Stimulated activated CD4-positive, alpha-beta T cell treated with anti-CD3 and anti-CD28 coated beads, TNF-alpha, amount 100 ng/mL, for 24 hours (primary cell): ENCODE measurements around the gene ST13.
"Not testable (repeated sequence)": the region's sequence is repeated elsewhere in the genome, so short reads cannot be mapped to it uniquely, and the experiment has no call there.

Source experiments
- DNase-seq, 3 experiments: peaks; one replicate each; pipeline ENCODE4 v3.0.0-alpha.2; 2020; ENCODE audit warnings: low read depth in 3 of 3

ST13 gene

DNA sequence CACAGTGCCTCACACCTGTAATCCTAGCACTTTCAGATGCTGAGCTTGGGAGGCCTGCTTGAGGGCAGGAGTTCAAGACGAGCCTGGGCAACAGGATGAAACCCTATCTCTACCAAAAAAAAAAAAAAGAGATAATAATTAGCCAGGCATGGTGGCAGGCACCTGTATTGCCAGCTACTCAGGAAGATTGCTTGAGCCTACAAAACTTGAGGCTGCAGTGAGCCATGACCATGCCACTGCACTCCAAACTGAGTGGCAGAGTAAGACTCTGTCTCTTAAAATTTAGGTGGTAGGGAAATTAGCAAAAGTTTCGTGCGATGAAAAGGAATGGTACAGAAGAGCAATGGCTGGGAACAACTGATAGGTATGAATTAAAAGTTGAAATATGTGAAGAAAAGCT, 18.0 kb downstream of the ST13 start:
- DNase-seq, result no peak

DNA sequence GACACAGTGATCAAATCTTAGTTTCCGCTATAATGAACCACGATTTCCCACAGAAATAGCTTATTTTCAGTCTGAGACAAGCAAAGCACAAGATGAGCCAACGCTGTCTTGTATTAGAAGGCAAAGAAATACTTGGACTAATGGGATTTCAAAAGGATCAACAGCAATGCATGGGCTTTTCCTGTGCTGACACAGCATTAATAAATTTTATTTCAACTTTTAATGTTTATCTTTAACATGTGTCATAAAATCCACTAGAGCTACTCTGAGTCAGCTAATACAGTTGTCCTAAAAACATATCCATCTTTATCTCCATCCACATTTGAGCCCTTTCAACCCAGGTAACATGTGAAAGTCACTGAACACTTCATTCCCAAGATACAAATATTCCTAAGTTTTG, 21.8 kb downstream of the ST13 start:
- DNase-seq, result no peak

DNA sequence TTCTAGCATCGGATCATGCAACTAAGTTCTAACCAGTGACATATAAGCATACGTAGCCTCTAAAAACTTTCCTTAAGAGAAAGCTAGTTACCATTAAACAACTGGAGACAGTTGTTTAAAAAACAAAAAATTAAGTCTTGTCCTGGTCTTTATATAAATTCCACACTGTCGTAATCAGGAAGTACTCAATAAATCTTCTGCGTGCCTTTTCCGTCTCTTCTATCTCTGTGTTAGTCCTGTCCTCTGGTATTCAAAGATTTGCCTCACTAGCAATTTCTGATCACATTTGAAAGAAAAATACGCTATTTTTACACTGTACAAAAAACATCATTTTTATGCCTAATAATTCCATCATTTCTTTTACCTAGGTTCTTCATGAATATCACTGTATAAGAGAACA, 27.3 kb downstream of the ST13 start:
- DNase-seq, result no peak

DNA sequence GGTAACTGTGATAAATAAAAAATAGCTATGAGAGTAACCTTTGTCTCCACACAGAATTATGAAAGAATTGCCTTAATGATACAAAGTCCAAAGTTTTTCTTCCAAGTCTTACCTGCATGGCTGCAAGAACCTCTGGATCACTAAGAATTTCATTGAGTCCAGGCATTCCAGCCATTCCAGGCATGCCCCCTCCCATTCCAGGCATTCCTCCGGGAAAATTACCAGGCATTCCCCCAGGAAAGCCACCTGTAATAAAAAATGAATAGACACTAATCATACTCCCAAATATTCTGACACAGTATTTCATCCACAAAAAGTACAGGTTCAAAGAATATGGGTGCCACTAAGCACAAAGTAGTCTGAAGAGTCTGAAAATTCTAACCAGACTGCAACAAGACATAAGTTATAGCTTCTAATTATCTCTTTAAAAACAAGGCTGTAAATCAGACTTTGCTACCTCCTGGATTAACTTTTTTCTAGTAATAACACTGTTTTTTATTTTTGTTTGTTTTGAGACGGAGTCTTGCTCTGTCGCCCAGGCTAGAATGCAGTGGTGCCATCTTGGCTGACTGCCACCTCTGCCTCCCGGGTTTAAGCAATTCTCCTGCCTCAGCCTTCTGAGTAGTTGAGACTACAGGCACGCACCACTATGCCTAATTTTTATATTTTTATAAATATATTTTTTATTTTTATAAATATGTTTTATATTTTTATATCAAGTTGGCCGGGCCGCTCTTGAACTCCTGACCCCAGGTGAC, 29.3 kb downstream of the ST13 start:
- DNase-seq, result no peak

DNA sequence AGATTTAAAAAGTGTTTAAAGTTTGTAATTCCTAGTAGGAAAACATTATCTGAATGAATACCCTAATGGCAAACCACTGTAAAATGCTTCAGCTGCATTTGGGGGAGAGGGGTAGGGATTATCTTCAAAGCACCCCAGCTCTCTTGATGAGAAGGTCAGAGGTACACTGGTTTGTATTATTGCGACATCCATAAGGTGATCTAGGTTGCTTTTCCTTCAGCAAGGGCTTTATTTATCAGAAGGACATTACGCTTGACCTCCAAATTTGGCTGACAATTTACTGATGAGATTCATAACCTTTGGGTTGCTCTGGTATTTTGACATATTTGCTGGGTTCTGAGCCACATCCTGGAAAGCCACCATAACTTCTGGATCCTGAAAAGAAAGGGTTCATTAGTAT, 30.1 kb downstream of the ST13 start:
- not testable (repeated sequence) for DNase-seq

DNA sequence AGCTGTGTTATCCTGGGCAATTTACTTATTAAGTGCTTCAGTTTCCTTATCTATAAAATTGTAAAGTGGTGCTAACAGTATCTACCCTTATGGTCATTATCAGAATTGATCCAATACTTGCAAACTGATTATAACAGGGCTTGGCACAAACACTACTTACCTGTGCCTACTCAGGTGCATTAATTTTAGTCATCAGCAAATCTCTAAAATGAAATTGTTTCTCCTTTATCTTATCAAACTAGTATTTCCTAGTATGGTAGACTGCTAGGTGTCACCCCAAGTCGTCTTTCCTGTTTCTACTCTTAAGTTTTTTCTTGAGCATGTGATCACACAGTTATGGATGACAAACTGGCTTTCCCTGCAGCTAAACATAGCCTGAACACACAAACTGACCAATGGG, 33.0 kb downstream of the ST13 start:
- no peak for DNase-seq

DNA sequence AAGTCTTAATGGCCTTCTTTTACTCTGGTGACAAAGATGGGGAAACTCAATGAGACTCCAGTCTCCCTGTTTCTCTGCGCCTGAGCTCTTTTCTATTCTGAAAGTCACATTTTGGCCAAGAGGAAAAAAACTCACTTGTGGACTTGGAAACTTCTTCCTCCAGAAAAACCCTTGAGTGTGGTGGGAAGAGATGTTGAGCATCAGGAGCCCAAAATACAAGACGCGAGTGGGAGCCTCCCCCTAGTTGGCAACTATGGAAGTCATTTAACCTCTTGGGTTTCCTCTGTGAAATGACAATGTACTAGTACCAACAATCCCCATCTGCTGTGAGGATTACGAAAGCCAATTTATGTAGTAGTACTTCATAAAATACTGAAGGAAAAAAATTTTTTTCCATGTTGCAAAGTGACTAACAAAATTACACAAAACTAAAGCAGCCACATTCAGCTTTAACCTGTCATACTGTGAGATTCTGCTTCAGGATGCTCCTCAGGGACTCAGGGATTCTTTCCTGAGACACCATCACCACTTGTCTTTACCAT, 36.8 kb downstream of the ST13 start:
- no peak for DNase-seq

DNA sequence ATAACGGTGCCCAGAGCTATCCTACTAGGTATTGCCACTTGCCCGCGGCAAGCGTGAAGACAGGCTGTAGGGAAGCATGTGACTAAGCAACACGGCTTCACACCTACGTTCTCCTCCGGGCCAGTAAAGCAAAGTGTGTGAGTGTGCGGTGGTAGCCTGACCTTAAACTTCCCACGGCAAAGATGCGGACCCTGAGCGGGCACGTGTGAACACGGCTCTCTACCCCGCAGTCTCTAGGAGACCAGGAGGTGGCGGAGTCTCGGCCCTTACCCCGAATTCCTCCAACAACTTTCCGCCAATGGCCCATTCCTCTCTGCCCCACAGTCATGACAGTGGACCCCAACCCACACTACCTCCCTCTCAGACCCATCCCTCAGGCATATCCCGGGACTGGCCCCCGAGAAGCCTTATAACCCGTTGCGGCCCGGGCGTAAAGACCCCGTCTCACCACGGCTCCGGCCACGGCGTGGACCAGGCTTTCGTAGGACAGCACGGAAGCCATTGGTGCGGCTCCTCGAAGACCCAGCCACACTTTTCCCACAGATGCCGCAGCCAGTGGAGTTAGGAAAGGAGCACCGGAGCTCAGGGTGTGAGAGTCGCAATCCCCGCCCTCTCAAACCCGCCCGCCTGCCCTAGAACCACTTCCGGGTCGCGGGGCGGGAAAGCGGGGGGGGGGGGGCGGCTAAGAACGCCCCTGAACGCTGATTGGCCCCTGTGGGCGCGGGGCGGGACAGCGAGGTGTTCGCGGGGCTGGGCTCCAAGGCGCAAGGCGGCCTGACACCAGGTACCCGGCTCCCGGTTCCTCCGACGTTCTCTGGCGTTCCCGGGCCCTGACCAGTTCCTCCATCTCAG, 37.5 kb downstream of the ST13 start, which contains the start of gene SLC25A17:
Gene SLC25A17 (minus strand): TSS at position 600 of the 852 bp plus-strand sequence. CDS start 98 bp downstream, at position 502.
- DNase-seq, result peak; percentile 72 to 86 (median 79)

DNA sequence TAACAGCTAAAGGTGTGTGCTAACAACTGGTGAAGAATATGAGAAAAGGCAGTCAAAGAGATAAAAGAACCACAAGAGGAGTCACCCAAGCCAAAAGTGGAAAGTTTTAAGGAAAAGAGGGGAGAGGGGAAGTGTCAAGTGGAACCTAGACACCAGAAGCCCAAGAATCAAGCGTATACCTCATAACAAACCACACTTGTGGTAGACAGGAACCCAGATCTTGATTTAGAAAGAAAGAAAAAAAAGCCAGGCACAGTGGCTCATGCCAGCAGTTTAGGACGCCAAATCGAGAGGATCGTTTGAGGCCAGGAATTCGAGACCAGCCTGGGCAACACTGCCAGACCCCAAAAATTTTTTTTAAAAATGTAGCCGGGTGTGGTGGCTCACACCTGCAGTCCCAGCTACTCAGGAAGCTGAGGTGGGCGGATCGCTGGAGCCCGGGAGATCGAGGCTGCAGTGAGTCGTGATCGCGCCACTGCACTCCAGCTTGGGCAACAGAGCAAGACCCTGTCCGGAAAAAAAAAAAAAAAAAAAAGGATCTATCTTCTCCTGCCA, 38.2 kb downstream of the ST13 start:
- no peak for DNase-seq

DNA sequence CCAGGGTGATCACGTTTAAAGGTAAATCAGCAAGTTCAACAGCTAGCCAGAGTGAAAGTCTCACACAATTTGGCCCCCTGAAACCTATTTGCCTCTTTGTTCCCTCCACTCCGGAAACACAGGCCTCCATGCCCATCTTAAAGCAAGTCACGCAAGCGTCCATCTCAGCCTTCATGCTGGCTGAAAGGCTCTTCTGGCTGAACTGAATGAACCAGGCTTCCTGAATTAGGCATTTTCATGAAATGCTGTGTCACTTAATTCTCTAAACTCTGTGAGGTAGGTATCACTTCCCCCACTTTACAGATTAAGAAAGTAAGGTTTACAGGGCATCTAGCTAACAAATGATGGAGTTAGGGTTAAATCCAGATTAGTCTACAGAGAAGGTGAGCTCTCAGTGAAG, 38.7 kb downstream of the ST13 start:
- no peak for DNase-seq

DNA sequence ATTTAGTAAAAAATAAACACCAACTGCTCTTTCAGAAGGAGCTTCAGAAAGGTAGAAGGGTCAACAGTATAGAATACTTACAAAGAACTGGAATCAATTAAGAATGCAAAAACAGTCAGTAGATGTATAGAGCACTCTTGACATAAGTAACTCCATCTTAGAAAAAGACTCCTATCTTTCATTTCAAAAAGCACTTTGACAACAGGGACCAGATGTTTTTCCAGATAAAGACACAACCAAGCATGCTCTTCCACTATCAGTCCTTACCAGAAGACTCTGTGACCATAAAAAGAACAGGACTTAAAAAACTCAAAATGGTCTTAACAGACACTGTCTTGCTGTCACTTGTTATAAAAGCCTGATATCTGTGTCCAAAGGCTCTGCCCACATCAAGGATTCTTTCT, 42.5 kb downstream of the ST13 start:
- DNase-seq, result no peak

DNA sequence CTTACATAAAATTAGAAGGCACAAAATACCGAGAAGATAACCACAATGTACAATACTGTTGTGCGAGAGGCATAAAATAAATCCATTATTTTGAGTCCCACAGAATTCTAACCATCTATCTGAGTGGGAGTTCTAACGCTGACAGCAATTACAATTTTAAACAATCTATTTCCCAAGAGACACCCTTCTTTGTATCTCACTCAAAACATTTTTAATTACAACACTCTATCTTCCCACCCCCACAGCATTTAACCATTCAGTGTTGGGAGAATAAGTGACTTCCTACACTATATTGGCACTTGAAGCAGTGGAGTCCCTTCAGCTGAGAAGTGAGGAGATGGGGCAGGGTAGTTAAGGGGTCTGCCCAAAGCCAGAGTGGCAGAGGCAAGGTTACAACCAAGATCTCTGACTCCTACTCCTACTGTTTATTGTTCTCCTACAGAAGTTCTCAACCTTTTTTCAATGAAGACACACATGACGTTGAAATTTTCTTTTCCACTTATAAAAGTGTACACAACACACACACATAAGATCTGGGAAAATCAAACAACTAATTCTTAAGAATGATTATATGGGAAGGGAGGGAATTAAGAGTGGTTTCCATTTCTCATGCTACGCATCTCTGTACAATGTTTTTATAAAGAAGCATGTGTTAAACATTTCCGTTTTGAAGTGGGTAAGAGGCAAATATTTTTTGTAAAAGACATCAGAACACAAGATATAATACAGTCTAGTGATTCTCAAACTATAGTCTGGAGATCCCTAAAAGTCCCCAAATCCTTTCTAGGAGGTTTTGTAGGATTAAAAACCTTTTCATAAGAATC, 48.2 kb downstream of the ST13 start:
- DNase-seq, result no peak

DNA sequence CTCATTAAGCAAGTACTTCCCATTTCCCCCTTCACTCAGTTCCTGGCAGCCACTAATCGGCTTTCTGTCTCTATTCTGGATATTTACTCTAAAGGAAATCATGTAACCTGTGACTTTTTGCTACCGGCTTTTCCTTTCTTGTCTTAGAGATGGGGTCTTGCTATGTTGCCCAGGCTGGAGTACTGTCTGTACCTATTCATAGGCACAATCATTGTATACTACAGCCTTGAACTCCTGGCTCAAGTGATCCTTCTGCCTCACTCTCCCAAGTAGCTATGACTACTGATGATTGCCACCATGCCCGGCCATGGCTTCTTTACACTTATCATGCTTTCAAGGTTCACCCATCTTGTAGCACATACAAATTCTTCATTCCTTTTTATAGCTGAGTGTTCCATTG, 49.7 kb downstream of the ST13 start:
- DNase-seq, result no peak

DNA sequence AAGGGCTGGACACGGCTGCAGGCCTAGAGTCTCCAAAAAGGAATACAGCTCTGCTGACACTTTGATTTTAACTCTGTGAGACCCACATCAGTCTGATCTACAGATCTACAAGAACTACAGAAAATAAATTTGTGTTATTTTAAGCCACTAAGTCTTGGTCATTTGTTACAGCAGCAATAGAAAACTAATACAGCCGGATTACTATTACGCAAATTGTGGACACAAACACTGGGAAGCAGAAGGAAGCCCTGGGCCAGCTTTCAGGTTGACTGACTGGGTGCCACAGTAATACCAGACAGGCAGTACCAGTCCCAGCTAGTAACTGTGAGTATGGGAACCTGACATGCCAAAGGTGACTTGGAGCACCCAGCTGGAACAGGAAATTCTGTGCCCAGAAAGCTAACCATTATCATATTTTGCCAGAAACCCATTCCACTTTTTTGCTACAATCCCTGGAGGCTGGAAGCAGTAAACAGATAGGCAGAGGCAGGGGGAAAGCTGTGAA, 50.7 kb downstream of the ST13 start:
- DNase-seq, result no peak

DNA sequence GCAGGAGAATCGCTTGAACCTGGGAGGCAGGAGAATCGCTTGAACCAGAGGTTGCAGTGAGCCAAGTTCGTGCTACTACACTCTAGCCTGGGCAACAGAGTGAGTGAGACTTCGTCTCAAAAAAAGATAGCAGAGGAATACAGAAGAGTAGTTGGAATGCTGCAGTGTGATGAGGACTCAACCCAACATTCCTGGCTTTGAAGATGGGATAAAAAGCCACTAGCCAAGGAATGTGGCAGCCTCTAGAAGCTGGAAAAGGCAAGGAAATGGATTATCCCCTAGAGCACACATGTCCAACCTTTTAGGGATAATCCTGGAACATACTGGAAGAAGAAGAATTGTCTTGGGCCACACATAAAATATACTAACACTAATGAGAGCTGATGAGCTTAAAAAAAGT, 51.2 kb downstream of the ST13 start:
- no peak for DNase-seq

DNA sequence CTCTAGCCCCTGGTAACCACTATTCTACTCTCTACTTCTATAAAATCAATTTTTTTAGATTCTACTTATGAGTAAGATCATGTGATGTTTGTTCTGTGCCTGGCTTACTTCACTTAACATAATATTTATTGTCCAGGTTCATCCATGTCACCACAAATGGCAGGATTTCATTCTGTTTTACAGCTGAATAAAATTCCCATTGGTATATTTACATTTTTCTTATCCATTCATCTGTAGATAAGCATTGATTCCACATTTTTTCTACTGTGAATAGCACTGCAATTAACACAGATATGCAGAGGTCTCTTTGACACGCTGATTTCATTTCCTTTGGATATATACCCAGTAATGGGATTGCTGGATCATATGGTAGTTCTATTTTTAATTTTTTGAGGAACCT, 53.1 kb downstream of the ST13 start:
- no peak for DNase-seq

DNA sequence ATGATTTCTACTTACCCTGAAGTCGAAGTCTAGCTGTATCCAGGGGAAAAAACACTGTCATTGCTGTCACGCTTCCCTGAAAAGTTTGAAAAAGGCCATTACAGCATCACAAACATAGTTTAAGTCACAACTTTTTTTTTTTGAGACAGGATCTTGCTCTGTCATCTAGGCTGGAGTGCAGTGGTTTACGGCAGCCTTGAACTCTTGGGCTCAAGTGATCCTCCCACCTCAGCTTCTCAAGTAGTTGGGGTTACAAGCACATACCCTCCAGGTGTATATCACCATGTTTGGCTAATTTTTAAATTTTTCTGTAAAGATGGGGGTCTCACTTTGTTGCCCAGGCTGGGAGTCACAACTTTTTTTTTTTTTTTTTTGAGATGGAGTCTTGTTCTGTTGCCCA, 57.4 kb downstream of the ST13 start:
- DNase-seq, result no peak

DNA sequence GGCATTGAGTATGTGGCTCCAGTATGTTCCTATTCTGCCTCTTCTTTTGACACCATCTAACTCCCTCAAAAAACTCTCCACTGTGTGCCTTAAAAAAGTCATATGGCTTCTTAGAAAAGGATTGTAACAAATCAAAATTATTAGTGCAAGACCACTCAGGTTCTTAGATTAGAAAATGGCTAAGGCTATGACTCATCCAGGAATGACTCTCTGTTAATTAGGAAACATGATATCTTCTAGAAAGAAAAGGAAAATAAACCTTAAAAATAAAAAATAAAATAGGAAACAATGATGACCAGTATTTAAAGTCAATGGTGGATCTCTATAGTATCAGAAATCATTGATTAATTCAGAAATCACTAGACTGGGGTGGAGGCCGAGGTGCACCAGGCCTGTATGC, 59.0 kb downstream of the ST13 start:
- no peak for DNase-seq

DNA sequence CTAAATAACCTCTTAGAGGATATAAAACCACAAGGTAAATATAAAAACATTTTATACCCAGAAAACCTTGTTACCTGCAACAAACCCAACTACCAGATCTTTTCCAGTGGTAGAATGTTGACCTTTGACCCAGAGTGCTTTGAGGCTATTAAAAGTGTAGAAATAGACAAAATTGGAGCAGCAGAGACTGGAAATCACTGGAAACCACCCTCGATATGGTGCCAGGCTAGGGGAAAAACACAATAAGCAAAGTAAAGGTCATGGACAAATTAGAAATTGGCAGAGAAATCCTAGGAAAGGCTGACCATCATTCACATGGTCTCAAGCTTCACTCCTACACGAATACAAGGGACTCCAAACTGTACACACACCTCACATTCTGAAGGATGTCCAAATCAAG, 64.0 kb downstream of the ST13 start:
- no peak for DNase-seq

DNA sequence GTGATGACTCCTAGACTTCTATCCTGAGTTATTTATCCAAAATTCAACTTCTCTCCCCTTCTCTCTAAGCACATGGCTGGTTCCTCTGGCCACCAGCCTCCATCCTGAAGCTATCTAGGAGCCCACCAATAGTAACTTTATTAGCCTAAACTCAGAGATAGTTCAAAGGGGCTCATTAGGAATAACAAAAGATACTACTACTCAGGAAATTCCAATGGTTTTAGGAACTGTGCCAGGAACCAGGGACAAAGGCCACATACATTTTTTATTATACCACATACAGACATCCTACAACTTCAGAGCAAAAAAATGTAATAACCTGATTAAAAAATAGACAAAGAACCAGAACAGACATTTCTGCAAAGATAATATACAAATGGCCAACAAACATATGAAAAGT, 65.2 kb downstream of the ST13 start:
- no peak for DNase-seq

DNA sequence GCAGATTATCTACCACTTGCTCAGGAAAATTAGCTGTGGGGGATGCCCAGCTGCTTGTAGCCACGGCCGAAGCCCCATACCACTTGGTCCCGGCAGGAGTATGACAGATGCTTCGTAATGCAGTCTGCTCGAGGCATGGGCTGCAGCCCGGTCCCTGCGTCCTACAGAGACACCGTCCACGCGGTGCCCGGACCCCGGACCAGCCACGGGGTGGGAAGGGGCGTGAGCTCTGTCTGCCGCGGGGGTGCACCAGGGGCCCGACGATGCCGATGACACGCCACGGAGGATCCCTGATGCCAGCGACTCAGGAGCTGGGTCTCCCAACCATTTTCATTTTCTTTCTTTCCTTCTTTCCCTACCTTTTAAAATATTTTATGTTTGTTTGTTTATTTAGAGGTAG, 67.3 kb downstream of the ST13 start:
- DNase-seq, result no peak
